EH (cell line): ENCODE results near the gene ZBTB4.
"Not testable (repeated sequence)": the region's sequence is repeated elsewhere in the genome, so short reads cannot be mapped to it uniquely, and the experiment has no call there.

Experiments used
- DNase-seq: peaks from one replicate; pipeline ENCODE4 v3.0.0-alpha.2; 2015; ENCODE audit warnings: low read depth

Gene ZBTB4

DNA sequence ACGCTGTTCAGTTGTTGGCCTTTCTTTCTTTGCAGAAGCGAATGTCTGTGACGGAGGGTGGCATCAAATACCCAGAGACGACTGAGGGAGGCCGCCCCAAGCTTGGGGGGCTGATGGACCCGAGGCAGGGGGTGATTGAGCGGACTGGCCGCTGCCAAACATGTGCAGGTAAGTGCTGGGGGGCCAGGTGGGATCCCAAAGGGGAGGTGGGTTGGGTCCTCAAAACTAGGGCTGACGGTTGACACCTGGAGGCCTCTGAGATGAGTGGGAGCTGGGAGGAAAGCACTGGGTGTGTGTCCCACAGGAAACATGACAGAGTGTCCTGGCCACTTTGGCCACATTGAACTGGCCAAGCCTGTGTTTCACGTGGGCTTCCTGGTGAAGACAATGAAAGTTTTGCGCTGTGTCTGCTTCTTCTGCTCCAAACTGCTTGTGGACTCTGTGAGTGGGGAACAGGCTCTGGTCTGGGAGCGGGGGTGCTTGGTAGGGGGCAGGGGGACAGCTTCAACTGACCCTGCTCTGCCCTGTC, 16.5 kb upstream of the ZBTB4 start:
- no peak for DNase-seq

DNA sequence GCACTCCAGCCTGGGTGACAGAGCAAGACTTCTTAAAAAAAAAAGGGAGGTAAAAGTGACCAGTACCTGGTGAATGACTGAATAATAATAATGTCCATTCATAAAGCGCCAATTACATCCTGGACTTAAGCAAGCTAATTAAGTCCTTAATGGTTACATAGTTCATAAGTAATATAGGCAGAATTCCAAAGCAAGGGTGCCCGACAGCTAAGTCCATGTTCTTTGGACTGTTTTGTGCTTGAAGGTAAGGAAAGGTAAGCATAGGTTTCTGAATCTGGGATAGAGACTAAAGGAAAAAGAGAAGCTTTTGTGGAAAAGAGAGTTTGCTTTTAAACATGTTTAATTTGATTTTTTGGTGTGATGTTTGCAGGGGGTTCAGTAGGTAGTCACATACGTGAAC, 14.5 kb upstream of the ZBTB4 start:
- no peak for DNase-seq

DNA sequence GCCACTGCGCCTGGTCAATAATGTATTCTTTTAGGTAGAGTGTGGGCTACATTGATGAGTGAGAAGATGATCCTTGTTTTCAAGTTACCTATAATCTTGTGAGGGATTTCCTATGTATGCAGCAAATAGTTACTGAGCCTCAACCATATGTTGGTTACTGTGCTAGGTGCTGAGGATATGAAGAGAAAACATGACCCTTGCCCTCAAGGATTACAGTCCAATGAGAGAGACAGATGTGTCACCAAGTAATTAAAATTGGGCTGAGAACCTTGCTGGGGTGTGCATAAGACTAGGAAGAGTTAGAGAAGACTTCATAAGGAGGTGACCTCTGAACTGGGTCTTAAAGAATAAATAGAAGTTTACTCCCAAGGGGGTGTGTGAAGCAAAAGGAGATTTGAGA, 12.2 kb upstream of the ZBTB4 start:
- no peak for DNase-seq

DNA sequence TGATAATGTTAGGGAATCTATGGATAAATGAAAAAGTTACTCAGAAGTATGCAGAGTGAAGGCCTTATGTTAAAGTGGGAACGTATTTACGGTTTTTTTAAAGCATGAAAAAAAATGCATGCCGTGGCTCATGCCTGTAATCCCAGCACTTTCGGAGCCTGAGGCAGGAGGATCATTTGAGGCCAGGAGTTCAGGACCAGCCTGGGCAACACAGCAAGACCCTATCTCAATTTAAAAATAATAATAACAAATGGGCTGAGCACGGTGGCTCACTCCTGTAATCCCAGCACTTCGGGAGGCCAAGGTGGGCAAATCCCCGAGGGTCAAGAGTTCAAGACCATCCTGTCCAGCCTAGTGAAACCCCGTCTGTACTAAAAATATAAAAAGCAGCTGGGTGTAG, 10.7 kb upstream of the ZBTB4 start:
- DNase-seq = no peak

DNA sequence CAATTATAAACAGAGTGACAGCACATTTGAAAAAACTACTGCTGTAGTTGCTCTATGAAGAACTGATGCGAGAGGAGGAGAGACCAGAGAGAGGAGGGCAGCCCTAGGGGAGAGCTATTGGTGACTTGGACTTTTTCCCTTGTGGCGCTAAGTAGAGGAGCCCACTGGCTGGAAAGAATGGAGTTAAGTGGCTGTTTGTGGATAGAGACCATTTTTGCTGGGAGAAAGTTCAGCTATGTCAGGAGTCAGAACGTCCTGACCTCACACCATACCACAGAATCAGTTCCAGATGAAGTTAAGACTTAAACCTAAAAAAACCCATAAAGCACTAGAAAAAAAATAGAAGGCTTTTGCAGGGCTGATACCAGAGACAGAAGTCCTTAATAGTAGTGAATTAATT, 6.8 kb upstream of the ZBTB4 start:
- peak; percentile 83 for DNase-seq

DNA sequence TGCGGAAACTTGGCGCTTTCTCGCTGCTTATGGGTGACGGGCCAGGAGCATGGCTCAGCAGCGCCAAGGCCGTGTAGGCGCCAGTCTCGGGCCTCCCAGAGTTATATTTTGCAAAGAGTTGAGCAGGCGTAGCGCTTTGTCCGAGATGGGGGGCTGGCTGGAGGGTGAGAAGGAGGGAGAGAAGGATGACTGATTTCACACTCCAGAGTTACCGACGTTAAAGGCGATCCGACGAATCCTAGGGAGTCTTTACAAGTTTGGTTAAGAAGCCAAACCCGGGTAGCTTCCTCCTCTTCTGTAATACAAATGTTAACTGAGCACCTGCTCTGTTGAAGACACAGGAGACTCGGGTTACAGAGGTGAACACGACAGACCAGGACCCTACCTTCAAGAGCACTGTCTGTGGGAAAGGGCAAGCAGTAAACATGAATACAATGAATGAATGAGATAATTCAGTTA, 5.5 kb upstream of the ZBTB4 start:
- DNase-seq = no peak

DNA sequence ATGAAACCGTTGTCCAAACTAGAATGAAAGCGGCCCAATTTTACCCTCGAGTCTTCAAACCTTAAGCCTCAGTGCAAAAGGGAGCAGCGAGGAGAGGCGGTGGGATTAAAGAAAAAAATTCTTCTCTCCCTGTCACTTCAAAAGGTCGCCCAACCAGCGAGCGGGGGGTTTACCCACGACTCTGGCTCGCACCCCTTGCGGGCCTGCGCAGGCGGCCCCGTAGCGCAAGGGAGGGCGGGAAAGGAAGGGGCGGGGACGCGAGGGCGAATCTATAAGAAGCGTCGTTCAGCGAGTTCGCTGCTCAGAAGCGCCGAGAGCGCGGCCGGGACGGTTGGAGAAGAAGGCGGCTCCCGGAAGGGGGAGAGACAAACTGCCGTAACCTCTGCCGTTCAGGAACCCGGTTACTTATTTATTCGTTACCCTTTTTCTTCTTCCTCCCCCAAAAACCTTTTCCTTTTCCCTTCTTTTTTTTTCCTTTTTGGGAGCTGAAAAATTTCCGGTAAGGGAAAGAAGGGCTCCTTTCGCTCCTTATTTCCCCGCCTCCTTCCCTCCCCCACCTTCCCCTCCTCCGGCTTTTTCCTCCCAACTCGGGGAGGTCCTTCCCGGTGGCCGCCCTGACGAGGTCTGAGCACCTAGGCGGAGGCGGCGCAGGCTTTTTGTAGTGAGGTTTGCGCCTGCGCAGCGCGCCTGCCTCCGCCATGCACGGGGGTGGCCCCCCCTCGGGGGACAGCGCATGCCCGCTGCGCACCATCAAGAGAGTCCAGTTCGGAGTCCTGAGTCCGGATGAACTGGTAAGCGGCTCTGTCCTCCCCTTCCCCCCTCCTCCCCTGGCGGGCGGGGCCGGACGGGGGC, 4.9 kb upstream of the ZBTB4 start, which contains the start of gene POLR2A:
POLR2A (plus strand) TSS at position 300 of the 852 bp plus-strand sequence.
- DNase-seq = peak; percentile 98

DNA sequence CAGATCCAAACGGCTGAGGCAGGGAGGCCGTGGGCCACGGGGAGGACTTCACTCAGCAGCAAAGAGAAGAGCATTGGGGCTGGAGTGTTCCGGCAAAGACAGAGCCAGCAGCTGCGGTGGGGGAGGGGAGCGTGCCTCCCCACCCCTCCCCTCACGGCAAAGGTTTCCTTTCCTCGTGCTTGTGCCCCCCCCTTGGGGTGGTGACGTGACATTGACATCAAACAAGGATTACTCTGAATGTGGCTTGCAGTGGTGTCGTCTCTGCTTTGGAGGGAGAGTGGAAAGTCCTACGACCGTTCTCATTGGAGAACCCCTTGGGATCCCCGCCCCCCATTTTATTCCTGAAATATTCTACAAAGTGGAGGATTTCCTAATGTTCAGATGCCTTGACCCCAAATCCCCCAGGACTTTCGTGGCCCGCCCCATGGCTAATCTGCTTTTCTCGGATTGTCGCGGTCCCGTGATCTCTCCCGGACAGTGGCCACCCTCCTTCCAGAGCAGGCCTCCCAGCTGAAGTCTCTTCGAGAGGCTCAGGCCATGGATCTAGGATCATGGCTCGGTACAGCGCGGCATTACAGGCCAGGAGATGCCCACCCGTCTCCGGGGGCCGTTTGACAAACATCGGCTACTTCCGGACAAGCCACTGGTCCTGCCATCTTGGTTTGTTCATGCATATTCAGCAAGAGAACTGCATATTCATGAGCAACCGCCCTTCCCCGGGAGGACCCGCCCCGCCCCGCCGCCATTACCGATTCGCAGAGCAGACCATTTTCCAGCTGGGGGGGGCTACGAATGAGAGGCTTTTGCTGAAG, 4.0 kb upstream of the ZBTB4 start:
- DNase-seq = peak; percentile 93

DNA sequence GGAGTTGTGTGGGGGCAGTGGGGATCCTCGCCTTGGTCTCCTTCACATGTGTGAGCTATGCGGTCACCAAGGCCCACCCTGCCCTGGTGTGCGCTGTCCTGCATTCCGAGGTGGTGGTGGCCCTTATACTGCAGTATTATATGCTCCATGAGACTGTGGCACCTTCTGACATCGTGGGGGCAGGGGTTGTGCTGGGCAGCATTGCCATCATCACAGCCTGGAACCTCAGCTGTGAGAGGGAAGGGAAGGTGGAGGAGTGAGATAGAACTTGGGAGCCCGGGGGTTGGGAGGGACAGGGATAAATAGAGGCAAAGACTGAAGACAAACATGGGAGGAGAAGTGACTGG, 3.3 kb upstream of the ZBTB4 start:
- DNase-seq = not testable (repeated sequence)

DNA sequence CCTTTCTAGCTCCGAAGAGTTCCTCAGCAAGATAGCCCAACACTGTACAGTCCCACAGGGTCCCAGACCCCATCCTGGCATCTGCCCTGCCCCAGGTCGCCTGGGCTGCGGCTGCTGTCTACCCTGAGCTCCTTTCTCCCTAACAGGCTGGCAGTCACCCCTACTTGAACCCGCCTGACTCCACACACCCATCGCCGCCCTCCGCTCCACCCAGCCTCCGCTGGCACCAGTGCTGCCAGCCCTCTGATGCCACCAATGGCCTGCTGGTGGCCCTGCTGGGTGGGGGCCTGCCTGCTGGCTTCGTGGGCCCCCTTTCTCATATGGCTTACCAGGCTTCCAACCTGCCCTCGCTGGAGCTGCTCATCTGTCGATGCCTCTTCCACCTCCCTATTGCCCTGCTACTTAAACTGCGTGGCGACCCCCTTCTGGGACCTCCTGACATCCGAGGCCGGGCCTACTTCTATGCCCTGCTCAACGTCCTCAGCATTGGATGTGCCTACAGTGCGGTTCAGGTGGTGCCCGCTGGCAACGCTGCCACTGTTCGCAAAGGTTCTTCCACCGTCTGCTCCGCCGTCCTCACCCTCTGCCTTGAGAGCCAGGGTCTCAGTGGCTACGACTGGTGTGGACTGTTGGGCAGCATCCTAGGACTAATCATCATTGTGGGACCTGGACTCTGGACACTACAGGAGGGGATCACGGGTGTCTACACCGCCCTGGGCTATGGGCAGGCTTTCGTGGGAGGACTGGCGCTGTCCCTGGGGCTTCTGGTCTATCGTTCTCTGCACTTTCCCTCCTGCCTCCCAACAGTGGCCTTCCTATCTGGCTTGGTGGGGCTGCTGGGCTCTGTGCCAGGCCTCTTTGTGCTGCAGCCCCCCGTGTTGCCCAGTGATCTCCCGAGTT, 2.7 kb upstream of the ZBTB4 start:
- not testable (repeated sequence) for DNase-seq

DNA sequence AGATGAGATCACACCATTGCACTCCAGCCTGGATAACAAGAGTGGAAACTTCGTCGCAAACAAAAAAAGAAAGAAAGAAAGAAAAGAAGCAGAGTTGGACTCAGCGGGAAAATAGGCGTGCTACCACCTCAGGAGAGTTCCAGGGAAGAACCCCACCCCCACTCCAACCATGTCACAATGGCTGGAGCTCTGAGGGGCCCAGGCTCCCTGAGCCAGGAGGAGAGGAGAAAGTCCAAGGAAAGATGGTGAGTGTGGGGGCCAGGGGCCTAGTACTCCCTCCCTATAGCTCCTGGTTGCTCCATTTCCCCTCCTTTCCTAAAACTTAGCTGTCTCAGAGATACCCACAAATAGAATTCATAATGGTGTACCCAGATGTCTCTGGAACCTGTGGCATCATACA, 1.8 kb upstream of the ZBTB4 start, which contains the start of gene SLC35G6:
SLC35G6 (plus strand) TSS at position 172 of the 400 bp plus-strand sequence; CDS start at position 243, 71 bp downstream.
- DNase-seq = not testable (repeated sequence)

DNA sequence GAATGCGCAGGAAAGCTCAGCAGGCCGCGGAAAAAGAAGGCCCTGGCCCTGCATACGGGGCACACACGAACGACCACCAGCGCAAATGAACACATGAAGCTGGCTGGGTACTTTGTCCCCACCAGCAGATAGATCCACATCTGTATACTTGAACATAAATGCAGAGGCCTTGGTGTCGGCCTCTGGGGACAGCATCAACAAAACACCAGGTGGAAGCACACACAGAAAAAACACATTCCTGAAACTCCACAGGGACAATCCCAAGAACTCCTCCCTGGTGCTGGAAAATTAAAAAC, 606 bp upstream of the ZBTB4 start:
- no peak for DNase-seq

DNA sequence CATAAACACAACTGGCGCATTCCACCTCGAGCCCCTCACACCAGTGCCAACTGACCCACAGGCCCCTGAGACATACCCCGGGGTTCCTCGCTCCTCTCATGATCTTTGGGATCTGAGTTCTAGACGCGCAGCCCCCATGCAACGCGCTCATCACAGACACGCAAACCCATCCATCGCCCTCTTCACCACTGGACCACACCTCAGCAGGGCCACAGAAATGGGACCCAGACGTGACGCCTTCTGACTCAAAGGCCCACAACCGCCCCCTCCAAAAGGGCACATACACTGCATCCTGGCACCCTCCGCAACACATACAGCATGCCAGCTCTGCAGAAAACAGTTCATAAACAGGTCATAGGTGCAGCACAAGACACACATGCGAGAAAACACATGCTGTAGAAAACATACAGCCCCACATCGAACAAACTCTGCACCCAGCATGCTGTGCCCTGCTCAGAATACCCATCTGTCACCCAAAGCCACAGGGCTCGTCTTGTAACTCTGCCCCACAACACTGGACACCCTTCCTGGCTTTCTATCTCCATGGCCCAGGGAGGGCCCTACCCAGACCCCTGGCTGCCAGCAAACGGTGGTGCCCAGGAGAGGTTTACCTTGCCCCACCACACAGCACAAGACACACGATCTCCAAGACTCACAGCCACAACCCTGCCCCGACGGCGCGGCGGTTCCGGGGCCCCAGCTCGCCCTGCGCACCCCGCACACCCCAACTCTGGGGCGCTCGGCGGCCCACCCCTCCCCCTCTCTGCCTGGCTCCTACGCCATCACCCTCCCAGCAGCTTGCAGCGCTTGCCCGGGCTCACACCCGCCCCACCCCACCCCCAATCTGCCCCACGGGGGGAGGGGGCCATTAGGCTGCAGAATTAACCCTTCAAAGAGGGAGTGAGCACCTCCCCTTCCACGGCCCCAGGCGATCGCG, 887 bp downstream of the ZBTB4 start:
- DNase-seq = peak; percentile 62

DNA sequence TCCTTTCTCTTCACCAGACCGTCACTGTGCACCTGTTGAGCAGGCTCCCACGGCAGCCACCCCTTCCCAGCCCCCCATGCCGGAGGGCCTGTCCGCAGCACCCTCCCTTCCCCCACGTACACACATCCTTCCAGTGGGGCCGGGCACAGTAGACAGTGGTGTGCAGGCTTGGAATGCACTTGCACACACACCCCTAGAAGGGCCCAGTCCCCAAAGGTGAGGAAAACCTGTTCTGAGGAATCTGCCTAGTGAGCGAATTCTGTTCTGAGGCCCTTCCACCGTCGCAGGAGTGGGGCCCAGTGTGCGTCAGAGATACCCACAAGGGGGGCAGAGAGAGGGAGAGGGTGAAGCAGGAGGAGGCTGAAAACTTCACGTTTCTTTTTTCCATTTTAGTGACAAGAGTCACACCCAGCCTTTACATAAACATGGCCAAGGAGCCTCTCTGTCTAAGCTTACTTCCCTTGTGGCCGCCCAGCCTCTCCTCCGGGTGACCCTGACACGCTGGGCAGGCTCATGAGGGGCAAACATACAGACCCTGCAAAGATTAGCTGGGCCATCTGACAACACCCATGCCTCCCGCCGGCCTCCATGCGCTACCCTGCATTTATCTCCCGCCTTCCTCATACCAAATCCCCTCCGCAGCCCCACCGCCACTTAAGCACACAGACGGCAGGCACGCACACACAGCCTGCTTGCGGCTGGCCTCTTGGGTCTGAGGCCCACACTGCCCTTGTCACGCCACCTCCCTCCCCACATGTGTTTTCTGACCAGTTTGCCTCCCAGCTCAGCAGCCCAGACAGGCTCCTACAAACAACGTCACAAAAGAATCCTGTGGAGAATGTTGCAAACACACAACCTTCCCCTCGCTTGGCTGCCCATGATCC, 1.8 kb downstream of the ZBTB4 start:
- DNase-seq = peak; percentile 95

DNA sequence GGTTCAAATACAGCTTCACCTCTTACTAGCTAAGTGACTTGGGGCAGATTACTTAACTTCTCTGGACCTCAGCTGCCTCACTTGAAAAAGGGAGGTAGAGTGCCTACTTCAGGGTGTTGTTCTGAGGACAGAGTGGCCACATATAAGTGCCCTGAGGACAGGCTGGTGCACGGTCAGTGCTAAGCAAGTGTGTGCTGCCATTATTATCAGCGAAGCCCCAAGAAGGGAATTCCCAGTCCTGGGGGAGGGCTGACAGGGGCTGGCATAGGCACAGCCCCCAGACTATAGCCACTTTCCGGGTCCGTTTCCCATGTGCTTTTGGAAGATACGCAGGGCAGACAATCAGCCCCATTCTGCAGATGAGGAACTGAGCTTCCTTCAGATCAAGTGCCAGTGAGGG, 2.5 kb downstream of the ZBTB4 start:
- no peak for DNase-seq

DNA sequence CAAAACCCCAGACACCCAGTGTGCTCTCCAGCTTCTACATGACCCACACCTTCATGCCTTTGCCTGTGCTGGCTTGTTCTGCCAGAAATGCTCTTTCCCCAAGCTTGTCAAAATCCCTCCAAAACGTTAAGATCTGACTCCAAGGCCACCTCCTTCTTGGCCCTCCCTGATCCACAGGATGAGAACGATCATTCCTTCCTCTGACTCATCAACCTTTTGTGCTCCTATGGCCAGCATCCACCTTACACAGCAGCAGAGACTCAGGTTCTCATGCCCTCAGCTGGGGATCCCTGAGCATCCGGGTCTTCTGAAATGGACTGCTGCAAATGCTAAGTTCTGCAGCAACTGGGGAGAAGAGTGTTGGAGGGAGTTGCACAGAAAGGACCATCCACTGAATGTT, 2.9 kb downstream of the ZBTB4 start:
- DNase-seq = peak; percentile 61

DNA sequence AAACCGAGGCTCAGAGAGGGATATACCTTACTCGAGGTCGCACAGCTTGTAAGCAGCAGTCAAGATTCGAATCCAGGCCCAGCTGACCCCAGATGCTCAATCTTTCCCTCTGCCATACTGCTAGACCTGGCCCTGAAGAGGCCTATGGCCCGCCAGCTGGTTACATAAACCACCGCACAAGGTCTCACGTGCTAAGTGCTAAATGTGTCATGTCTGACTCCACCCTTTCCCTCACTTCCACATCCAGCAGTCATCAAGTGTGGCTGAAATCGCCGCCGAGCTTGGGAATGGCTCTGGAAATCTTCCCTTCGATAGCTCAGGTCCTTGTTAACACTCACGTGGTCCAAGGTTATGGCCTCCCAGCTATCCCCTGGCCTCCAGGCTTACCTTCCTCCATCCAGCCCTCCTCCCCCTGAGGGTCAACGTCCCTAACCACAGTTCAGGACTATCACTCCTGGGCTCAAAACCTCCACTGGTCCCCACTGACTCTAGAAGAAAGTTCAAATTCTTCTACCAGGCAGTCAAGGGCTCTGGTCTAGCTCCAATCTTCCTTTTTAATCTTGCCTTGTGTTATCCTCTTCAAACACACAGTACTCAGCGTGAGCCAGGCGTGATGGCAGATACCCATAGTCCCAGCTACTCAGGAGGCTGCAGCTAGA, 3.5 kb downstream of the ZBTB4 start:
- DNase-seq = peak; percentile 63

DNA sequence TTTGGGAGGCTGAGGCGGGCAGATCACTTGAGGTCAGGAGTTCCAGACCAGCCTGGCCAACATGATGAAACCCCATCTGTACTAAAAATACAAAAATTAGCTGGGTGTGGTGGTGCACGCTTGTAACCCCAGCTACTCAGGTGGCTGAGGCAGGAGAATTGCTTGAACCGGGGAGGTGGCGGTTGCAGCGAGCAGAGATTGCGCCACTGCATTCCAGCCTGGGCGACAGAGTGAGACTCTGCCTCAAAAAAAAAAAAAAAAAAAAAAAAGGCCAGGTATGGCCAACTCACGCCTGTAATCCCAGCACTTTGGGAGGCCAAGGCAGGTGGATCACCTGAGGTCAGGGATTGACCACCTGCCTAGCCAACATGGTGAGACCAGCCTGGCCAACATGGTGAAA, 4.7 kb downstream of the ZBTB4 start:
- DNase-seq = not testable (repeated sequence)

DNA sequence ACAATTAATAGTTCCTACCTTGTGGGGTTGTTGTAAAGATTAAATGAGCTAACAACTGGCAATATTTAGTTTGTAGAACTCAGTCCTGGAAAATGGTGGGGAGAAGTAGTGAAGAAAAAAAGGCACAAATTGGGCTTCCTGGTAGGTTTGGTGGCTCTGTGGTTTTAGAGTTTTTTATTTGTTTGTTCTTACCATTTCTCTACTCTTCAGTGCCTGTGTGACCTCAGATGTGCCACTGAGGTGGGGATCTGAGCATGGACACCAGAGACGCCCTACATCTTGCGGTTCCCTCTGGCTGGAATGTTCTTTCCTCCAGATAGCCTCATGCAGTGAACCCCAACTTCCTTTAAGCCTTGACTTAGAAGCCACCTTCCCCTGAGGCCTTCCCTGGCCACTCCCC, 7.7 kb downstream of the ZBTB4 start:
- no peak for DNase-seq
